Spleen (tissue), 11 donors: ENCODE data around the gene SF3A1. TPM values are rescaled to one million over a fixed set of nuclear protein-coding genes. Genes with fewer than 3 reads are reported as not detected.

Experiments used
- DNase-seq: peaks from one replicate; pipeline ENCODE4 v3.0.0-alpha.2; 2020
- H3K27ac ChIP-seq, 8 donors: fragments of 200-600 bp; sonication (generic) in 7 of 8; 1 replicate in 4 of 8; 2 replicates in 4 of 8; pipeline versions ENCODE4 v1.5.0 to v1.8.0; 2016 to 2021; ENCODE audit warnings: inconsistent platforms in 4 of 8, mild to moderate bottlenecking in 4 of 8, moderate library complexity in 1 of 8
- H3K27me3 ChIP-seq, 7 donors: fragments of 200-600 bp; sonication (generic) in 6 of 7; replicated peaks in 1 of 7; 1 replicate in 4 of 7; 2 replicates in 3 of 7; pipeline versions ENCODE4 v1.5.0 to v1.8.0; 2016 to 2021; ENCODE audit warnings: inconsistent platforms in 3 of 7, mild to moderate bottlenecking in 1 of 7
- H3K36me3 ChIP-seq, 6 donors: fragments of 200-600 bp; sonication (generic) in 5 of 6; 1 replicate in 4 of 6; 2 replicates in 2 of 6; pipeline versions ENCODE4 v1.5.0 to v1.8.0; 2016 to 2021; ENCODE audit warnings: inconsistent platforms in 2 of 6
- H3K4me1 ChIP-seq, 6 donors: fragments of 200-600 bp; sonication (generic) in 5 of 6; 1 replicate in 3 of 6; 2 replicates in 3 of 6; pipeline versions ENCODE4 v1.5.0 to v1.8.0; 2016 to 2021; ENCODE audit warnings: inconsistent platforms in 3 of 6
- H3K4me3 ChIP-seq, 8 donors: fragments of 200-600 bp; sonication (generic) in 7 of 8; 1 replicate in 4 of 8; 2 replicates in 4 of 8; pipeline versions ENCODE4 v1.5.0 to v1.8.0; 2016 to 2021; ENCODE audit warnings: inconsistent platforms in 4 of 8, mild to moderate bottlenecking in 4 of 8, moderate library complexity in 2 of 8
- H3K9me3 ChIP-seq, 8 donors: fragments of 200-600 bp; sonication (generic) in 7 of 8; 1 replicate in 4 of 8; 2 replicates in 4 of 8; pipeline versions ENCODE4 v1.5.0 to v1.8.0; 2016 to 2021; ENCODE audit warnings: inconsistent platforms in 4 of 8
- POLR2A ChIP-seq, 3 donors: fragments of 450-650 bp; IDR thresholded peaks; one replicate each; pipeline ENCODE4 v1.5.1; 2017; ENCODE audit warnings: antibody characterized with exemption in 3 of 3, mild to moderate bottlenecking in 1 of 3
- POLR2AphosphoS5 ChIP-seq, 3 donors: sonication (generic); formaldehyde crosslinking; IDR thresholded peaks; one replicate each; pipeline ENCODE4 v1.5.1; 2017; ENCODE audit warnings: antibody characterized with exemption in 3 of 3
- WGBS, 5 donors: extraction: QIAGEN DNeasy Blood & Tissue Kit in 3 of 5; methylation state at CpG; one replicate each; pipeline versions ENCODE4 v1.1.5 to v1.1.7; 2013 to 2018; 5-methylcytosine and 5-hydroxymethylcytosine counted together
- intact Hi-C: fragments of 100-400 bp; cut with DNase I; formaldehyde crosslinking; loops from one replicate; pipeline ENCODE4 v1.15.0; 2023; ENCODE audit warnings: low total_unique reads
- polyA plus RNA-seq, 3 donors: library from polyadenylated mRNA; stranded (reverse); fragments of 200-250 nt; gene quantifications; one replicate each; pipeline ENCODE4 v1.2.1, GENCODE V29; 2013
- total RNA-seq, 7 donors: library from RNA; depleted of rRNA in 3 of 7; stranded (reverse); fragments of >200 nt in 3 of 7; fragmentation: NEBNext Ultra II Directional in 4 of 7; extraction: Animal tissue kit (Norgen Biotek cat#: 25700) in 4 of 7; gene quantifications; one replicate each; pipeline versions ENCODE4 v1.1.0 to v1.2.1, GENCODE V29; 2016 to 2021
- TF ChIP-seq, protein P1 (sequence below), 11 experiments: fragments of 200-600 bp in 7 of 11; fragments of 450-650 bp in 4 of 11; sonication (generic) in 4 of 11; IDR thresholded peaks in 8 of 11; conservative IDR thresholded peaks in 3 of 11; 1 replicate in 7 of 11; 2 replicates in 4 of 11; pipeline versions ENCODE4 v1.4.0 to v1.8.0; 2016 to 2021; ENCODE audit warnings: antibody characterized with exemption in 11 of 11, inconsistent platforms in 4 of 11, mild to moderate bottlenecking in 1 of 11
- donor health status: healthy with polysubstance abuse.
- donor health status: DM: no; HTN: no; CAD: no; lungs with moderate emphysema.
- donor health status: DM: no; HTN: no; CAD: no.
- donor health status: Bipolar disorder and iron deficiency.
- donor health status: healthy.
- donor health status: DM: no; HTN: no; CAD: no.
- donor health status: DM: yes; HTN: yes; CAD: no.

The SF3A1 gene
- total and polyA plus RNA-seq, 10 donors: 14.9 to 223 (median 175) TPM

DNA sequence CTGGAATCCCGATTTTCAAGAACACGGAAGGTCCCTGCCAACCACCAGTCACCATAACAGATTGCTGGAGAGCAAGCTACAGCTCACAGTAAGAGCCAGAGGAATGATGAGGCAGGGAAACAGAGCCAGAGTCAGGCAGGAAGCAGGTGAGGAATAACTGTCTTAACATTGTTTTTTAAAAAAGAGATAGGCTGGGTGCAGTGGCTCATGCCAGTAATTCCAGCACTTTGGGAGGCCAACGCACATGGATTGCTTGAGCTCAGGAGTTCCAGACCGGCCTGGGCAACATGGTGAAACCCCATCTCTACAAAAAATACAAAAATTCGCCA, 53.9 kb downstream of the SF3A1 start:
- no peak for DNase-seq
- Histone ChIP-seq H3K4me1 (peaks cover 68 to 100% (median 80%) of the 10 kb centered on the region in 6 donors), H3K4me3 (peak overlapping the region in 1 of 8 donors; percentile 39), H3K36me3 (peaks cover 0 to 66% (median 27%) of the 10 kb centered on the region in 6 donors), H3K9me3 (no peaks in the 10 kb centered on the region), H3K27ac (peak overlapping the region; percentile 69 to 94 (median 88)), H3K27me3 (no peaks in the 10 kb centered on the region)
- intact Hi-C loops: no loop called here
- TF ChIP-seq POLR2A (IDR thresholded peaks at IDR 0.05) (no peak), POLR2AphosphoS5 (IDR thresholded peaks at IDR 0.05) (no peak)
- TF ChIP-seq, protein P1, sequence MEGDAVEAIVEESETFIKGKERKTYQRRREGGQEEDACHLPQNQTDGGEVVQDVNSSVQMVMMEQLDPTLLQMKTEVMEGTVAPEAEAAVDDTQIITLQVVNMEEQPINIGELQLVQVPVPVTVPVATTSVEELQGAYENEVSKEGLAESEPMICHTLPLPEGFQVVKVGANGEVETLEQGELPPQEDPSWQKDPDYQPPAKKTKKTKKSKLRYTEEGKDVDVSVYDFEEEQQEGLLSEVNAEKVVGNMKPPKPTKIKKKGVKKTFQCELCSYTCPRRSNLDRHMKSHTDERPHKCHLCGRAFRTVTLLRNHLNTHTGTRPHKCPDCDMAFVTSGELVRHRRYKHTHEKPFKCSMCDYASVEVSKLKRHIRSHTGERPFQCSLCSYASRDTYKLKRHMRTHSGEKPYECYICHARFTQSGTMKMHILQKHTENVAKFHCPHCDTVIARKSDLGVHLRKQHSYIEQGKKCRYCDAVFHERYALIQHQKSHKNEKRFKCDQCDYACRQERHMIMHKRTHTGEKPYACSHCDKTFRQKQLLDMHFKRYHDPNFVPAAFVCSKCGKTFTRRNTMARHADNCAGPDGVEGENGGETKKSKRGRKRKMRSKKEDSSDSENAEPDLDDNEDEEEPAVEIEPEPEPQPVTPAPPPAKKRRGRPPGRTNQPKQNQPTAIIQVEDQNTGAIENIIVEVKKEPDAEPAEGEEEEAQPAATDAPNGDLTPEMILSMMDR (IDR thresholded peaks at IDR 0.05 in 8 of 11, conservative IDR thresholded peaks at IDR 0.05 in 3 of 11): no peak
- WGBS, 5 donors: 53 to 59% (median 57%) methylated on average over 5 of the region's 5 CpGs

DNA sequence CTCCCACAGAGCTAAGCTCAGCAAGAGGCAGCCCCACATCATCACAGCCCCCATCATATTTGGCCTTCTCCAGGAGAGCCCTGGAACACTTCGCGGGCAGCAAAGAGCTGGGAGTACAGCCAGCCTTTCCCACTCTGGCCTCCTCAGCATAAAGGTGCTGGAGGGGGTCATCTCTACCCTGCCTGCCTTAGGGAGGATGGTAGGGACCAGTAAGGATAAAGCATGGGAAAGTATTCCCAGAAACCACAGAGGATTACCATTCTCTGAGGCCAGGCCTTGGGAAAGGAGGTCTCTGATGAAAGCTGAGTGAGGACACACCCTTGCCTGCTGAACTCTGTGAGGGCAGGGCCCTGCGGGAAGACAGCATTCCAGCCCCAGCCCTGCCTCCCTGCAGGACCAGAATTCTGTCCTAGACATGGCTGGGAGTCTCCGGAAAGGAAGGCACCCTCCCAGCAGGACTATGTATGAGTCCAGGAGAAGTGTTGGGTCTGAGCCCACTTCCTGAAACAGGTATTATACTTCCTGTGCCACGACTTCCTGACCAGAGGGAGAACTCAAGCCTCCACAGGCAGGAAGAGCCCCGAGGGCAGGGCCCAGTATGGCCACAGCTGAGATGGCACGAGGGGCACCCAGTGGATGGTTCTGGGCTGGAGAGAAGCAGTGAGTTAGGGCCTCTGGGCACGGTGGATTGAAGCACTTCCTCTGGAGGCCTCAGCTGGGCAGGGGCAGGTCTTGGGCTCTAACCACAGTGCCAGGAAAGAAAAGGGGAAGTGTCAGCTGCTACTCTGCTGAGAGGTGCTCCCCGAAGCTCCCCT, 54.5 kb downstream of the SF3A1 start:
- Histone ChIP-seq H3K9me3 (no peaks in the 10 kb centered on the region), H3K4me1 (peaks cover 62 to 100% (median 74%) of the 10 kb centered on the region in 6 donors), H3K27me3 (no peaks in the 10 kb centered on the region), H3K4me3 (peak overlapping the region in 1 of 8 donors; percentile 39), H3K36me3 (peaks cover 0 to 72% (median 31%) of the 10 kb centered on the region in 6 donors), H3K27ac (peak overlapping the region; percentile 69 to 94 (median 88))
- intact Hi-C loops: no loop called here
- DNase-seq: peak; percentile 89
- 29 to 34% (median 30%) methylated on average over 7 to 9 of the region's 9 CpGs for WGBS, 5 donors
- peak; percentile 63 to 77 (median 70) for TF ChIP-seq POLR2AphosphoS5 (IDR thresholded peaks at IDR 0.05)
- no peak for TF ChIP-seq POLR2A (IDR thresholded peaks at IDR 0.05)
- TF ChIP-seq, protein P1 (IDR thresholded peaks at IDR 0.05 in 8 of 11, conservative IDR thresholded peaks at IDR 0.05 in 3 of 11): peak in 3 of 11 experiments; percentile 10 to 34 (median 26)

DNA sequence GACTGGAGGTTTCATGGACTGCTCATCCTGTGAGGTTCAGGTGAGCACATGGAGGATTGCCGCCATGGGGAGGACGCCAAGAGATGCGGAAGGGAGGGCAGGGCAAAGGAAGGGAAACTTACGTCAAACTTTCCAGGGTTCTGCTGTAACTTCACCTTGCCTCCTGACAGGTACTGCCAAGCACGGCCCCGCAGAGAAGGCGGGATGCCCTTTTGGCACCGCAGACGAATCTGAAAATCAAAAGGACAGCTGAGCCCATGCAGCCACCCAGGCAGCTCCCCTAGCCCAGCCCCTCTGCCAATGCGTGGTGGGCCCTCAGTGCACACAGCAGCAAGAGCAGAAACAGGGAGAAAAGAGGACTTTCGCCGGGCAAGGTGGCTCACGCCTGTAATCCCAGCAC, 57.4 kb downstream of the SF3A1 start:
- intact Hi-C loops: no loop called here

More for the DNA sequence above, 57.4 kb downstream of the SF3A1 start:
- no peak overlapping the region for H3K4me3 ChIP-seq
- WGBS, 5 donors: 92 to 98% (median 95%) methylated on average over 13 of the region's 13 CpGs
- no peaks in the 10 kb centered on the region for H3K9me3 ChIP-seq
- H3K27ac ChIP-seq: peak overlapping the region in 3 of 8 donors; percentile 26 to 75 (median 66)
- TF ChIP-seq POLR2A (IDR thresholded peaks at IDR 0.05) (no peak), POLR2AphosphoS5 (IDR thresholded peaks at IDR 0.05) (peak in 1 of 3 donors; percentile 27)
- TF ChIP-seq, protein P1 (IDR thresholded peaks at IDR 0.05 in 8 of 11, conservative IDR thresholded peaks at IDR 0.05 in 3 of 11): no peak
- DNase-seq: no peak
- H3K27me3 ChIP-seq: no peaks in the 10 kb centered on the region
- peaks cover 34 to 98% (median 45%) of the 10 kb centered on the region in 6 donors for H3K4me1 ChIP-seq
- peaks cover 0 to 99% (median 54%) of the 10 kb centered on the region in 6 donors for H3K36me3 ChIP-seq
